ENCODE data around the gene RDH8.

The RDH8 gene

DNA sequence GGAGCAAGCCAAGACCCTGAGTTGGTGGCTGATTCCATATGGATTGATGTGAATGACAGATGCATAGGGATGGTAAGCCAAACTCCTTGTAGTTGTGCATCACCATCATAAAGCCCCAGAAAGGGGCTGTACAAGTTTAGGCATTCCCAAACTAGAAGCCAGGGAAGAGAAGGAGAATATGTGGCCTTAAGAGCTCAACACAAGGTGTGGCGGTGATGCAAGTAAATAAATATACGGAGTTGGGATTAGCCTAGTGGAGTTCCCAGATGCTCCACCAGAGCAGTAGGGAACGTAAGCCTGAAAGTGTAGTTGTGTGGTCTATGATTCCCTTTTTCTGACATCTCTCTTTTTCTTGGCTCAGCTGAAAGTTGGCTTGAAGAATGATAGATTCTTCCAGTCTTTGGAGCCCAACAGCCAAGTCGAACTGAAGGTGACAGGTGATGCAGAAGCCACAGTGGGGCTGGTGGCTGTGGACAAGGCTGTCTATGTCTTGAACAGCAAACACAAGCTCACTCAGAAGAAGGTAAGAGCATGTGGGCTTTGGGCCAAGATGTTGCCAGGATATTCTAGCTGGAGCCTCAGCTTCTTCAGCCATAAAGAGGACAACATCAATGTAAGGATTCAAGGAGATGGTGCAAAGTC, 30.1 kb downstream of the RDH8 start:
- DNase-seq: peak; percentile 27

DNA sequence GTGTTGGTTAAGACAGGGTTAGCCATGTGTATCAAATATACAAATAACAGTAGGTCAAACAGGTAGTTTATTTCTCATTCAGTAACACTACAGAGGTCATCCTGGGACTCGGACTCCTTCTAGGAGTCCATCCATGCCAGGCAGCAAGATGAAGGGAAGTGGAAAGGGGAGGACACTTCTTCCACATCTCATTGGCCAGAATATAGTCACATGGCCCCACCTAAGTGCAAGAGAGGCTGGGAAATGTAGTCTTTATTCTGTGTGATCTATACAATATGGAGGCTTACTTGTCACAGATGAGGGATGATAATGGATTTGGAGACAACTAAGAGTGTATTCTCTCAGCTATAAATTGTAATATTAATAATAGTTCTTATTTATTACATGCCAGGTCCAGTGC, 31.1 kb downstream of the RDH8 start:
- no peak for DNase-seq

DNA sequence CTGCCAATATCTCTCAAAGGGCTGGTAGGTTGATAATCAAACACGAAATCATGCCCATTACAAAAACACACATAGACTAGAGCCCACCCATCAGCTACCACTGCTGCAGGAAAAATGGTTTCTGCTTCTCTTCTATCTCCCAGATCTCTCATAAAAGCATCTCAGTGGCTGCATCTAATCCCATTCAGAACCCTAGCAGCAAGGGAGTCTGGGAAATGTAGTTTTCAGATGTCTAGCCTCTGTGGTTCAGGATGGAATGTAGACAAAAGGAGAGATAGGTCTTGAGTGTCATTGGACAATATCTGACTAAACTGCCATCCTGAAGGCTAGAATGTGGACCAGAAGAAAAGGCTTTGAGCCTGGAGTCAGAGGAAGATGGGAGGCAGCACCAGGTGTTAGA, 32.1 kb downstream of the RDH8 start:
- no peak for DNase-seq

DNA sequence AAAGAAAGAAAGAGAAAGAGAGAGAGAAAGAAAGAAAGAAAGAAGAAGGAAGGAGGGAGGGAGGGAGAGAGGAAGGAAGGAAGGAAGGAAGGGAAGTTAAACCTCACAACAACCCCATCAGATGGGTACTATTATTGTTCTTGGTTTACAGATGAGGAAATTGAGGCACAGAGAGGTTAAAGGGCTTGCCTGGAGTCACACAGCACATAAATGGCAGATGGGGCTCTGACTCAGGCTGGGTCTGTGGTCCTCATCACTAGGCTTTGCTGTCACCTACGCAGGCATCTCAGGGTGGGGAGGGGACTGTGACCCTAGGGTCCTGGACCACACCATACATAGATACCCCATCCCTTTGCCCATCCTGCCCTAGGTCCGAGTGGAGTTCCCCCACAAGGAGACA, 36.3 kb downstream of the RDH8 start:
- DNase-seq: no peak

DNA sequence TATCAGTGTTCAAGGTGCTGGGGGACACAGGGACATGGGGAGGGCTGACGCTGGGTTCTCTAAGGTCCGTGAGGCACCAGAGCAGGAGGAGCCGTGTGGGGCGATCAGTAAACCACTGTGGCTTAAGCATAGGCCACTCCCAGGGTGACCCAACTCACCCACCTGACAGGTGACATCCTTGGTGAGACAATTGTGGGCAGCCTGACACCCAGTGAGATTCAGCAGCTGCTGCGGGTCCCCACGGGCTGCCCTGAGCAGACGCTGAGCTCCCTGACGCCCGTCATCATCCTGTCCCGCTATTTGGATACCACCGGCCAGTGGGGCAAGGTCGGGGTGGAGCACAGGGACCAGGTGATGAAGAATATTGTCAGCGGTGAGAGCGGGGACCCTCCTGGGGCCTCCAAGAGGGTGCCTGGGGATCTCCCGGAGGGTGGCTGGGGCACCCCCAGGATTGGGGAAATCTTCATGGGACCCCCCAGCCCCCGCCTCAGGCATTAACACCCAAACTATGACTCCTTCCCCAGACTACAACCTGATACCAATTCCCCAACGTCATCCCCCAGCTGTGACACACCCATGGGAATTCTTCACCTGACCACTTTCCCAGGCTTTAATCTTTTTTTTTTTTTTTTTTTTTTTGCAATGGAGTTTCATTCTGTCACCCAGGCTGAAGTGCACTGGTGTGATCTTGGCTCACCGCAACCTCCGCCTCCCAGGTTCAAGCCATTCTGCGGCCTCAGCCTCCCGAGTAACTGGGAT, 39.5 kb downstream of the RDH8 start:
- DNase-seq: no peak

DNA sequence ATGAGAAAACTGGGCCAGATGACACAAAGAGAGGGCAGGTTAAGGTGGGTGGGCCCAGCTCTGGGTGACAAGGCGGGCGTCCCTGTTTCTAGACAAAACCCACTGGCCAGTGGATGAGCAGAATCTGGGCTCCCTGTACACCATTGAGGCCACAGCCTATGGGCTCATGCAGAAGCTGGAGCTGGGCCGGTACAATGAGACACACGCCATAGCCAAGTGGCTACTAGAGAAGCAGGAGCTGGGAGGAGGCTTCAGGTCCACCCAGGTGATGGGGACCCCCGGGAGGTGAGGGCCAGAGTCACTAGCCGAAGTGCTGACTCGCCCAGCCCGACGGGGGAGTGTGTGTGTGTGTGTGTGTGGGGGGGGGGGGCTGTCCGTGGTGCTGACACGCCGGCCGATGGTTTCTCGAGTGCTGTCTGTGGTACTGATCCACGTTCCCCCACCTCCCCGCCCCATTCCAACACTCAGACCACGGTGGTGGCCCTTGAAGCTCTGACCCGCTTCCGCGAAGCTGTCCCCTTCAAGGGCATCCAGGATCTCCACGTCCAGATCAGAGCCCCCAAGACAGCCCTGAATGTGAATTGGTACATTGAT, 48.5 kb downstream of the RDH8 start:
- DNase-seq: no peak

DNA sequence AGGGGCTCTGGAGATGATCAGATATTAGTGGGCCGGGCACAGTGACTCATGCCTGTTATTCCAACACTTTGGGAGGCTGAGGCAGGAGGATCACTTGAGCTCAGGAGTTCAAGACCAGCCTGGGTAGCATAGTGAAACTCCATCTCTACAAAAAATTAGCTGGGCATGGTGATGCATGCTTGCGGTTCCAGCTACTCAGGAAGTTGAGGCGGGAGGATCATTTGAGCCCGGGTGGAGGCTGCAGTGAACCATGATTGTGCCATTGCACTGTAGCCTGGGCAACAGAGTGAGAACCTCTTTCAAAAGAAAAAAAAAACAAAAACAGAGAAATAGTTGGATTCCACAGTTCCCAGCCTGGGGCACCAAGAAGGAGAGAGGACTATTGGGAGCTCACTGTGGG, 54.9 kb downstream of the RDH8 start:
- no peak for DNase-seq

DNA sequence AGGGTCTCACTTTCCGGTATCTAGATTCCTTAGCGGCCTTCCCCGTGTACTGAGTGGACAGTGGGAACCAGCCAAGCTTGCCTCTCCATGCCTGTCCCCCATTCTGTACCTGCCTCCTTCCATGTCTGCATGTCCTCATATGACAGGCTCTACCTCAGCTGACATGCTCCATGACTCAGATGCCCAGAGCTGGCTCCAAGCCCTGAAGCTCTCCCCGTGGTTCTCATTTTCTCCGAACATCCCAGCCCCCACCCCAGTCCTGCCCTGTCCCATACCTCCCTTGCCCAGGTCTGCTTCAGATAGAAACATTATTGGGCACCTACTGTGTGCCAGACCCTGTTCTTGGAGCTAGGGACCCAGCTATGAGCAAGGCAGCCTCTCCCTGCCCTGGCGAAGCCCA, 55.8 kb downstream of the RDH8 start:
- DNase-seq: no peak

DNA sequence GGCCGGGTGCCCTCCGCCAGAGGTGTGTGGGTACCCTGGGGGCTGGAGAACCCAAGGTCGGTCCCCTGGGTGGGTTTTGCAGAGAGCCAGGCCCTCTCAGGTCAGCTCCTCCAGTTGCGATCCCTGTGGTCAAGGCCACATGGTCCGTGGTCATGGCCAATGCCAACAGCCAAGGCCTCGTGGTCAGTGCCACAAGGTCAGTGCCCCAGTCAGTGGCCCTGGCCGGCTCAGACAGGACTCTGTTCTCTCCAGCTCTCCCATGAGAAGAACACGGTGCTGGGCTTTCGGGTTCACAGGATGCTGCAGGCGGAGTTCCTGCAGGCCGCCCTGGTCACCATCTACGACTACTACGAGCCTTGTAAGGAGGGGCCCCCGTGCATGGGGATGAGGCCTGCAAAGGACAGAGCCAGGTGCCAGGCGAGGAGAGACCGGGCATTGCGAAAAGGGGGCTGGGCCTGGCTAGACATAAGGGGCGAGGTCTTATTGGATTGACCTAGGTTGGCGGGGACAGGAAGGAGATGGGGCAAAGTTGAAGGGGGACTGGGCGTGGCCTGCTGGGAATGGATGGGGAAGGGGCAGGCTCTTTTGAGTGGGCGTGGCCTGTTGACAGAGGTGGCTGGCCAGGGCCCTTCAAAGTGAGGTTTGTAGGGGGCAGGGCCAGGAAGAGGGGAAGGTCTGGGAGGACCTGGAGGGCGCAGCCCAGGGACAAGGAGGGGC, 57.6 kb downstream of the RDH8 start:
- no peak for DNase-seq
